ENCODE results near the gene DMD.

The DMD gene

GRCh38 chrX:31130457-31131220, 2080.7 kb downstream of the DMD start:
- DNase-seq (ENCODE audit: low read depth) = no peak
- H3K4me3 ChIP-seq (ENCODE audit: low read depth, low read length) = no peak overlapping the region
- TF ChIP-seq MAX (IDR thresholded peaks at IDR 0.05; ENCODE audit: low read depth, low read length) (no peak), POLR2A (IDR thresholded peaks at IDR 0.05; ENCODE audit: extremely low read depth, insufficient read length) (no peak), MYC (IDR thresholded peaks at IDR 0.05; ENCODE audit: low read depth, low read length) (no peak), CTCF (IDR thresholded peaks at IDR 0.05; ENCODE audit: low read depth, low read length) (no peak)

GRCh38 chrX:31128855-31129254, 2082.5 kb downstream of the DMD start:
- no peak for TF ChIP-seq MYC (IDR thresholded peaks at IDR 0.05; ENCODE audit: low read depth, low read length)
- H3K4me3 ChIP-seq (ENCODE audit: low read depth, low read length) = no peak overlapping the region
- no peak for DNase-seq (ENCODE audit: low read depth)

GRCh38 chrX:31127716-31128115, 2083.6 kb downstream of the DMD start:
- no peak for DNase-seq (ENCODE audit: low read depth)
- TF ChIP-seq MAX (IDR thresholded peaks at IDR 0.05; ENCODE audit: low read depth, low read length) (no peak), CTCF (IDR thresholded peaks at IDR 0.05; ENCODE audit: low read depth, low read length) (no peak), MYC (IDR thresholded peaks at IDR 0.05; ENCODE audit: low read depth, low read length) (no peak), POLR2A (IDR thresholded peaks at IDR 0.05; ENCODE audit: extremely low read depth, insufficient read length) (no peak)
- H3K4me3 ChIP-seq (ENCODE audit: low read depth, low read length) = no peak overlapping the region

DNA sequence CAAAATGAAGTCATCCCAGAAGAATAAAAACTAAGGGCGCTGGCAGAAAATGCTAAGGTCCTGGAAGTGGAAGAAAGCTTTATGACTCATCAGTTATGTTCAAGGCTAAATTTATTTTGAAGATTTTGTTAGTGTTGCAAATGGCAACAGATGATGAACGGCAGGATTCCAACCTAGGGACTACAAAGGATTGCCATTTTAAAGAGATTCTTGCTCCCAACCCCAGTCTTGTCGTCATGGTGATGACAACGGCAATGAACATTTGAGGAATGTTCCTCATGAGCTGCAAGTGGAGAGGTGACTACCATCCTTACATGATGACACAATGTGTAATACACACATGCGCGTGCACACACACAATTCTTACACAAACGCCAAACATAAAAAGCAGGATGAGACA, 2085.1 kb downstream of the DMD start:
- H3K4me3 ChIP-seq (ENCODE audit: low read depth, low read length) = no peak overlapping the region
- TF ChIP-seq POLR2A (IDR thresholded peaks at IDR 0.05; ENCODE audit: extremely low read depth, insufficient read length) (no peak), CTCF (IDR thresholded peaks at IDR 0.05; ENCODE audit: low read depth, low read length) (no peak), MAX (IDR thresholded peaks at IDR 0.05; ENCODE audit: low read depth, low read length) (no peak), MYC (IDR thresholded peaks at IDR 0.05; ENCODE audit: low read depth, low read length) (no peak)
- DNase-seq (ENCODE audit: low read depth) = no peak

- TF ChIP-seq POLR2A (IDR thresholded peaks at IDR 0.05; ENCODE audit: extremely low read depth, insufficient read length) (no peak), MAX (IDR thresholded peaks at IDR 0.05; ENCODE audit: low read depth, low read length) (no peak), CTCF (IDR thresholded peaks at IDR 0.05; ENCODE audit: low read depth, low read length) (no peak), MYC (IDR thresholded peaks at IDR 0.05; ENCODE audit: low read depth, low read length) (no peak)
- H3K4me3 ChIP-seq (ENCODE audit: low read depth, low read length) = no peak overlapping the region
- DNase-seq (ENCODE audit: low read depth) = no peak
These were observed 2086.8 kb downstream of the DMD start for GRCh38 chrX:31124536-31124935.

- no peak for DNase-seq (ENCODE audit: low read depth)
- H3K4me3 ChIP-seq (ENCODE audit: low read depth, low read length) = no peak overlapping the region
- no peak for TF ChIP-seq POLR2A (IDR thresholded peaks at IDR 0.05; ENCODE audit: extremely low read depth, insufficient read length)
- TF ChIP-seq MAX (IDR thresholded peaks at IDR 0.05; ENCODE audit: low read depth, low read length) = no peak
- TF ChIP-seq MYC (IDR thresholded peaks at IDR 0.05; ENCODE audit: low read depth, low read length) = no peak
- no peak for TF ChIP-seq CTCF (IDR thresholded peaks at IDR 0.05; ENCODE audit: low read depth, low read length)
These were observed 2088.0 kb downstream of the DMD start for GRCh38 chrX:31123335-31123734.

All from NB4 (cell line).